ENCODE results near the gene PLPPR5.
A peak's percentile ranks its signal among the peaks of the same experiment; 100 is the strongest.
"Not testable (repeated sequence)": the region's sequence is repeated elsewhere in the genome, so short reads cannot be mapped to it uniquely, and the experiment has no call there.

Gene PLPPR5, protein sequence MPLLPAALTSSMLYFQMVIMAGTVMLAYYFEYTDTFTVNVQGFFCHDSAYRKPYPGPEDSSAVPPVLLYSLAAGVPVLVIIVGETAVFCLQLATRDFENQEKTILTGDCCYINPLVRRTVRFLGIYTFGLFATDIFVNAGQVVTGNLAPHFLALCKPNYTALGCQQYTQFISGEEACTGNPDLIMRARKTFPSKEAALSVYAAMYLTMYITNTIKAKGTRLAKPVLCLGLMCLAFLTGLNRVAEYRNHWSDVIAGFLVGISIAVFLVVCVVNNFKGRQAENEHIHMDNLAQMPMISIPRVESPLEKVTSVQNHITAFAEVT

DNA sequence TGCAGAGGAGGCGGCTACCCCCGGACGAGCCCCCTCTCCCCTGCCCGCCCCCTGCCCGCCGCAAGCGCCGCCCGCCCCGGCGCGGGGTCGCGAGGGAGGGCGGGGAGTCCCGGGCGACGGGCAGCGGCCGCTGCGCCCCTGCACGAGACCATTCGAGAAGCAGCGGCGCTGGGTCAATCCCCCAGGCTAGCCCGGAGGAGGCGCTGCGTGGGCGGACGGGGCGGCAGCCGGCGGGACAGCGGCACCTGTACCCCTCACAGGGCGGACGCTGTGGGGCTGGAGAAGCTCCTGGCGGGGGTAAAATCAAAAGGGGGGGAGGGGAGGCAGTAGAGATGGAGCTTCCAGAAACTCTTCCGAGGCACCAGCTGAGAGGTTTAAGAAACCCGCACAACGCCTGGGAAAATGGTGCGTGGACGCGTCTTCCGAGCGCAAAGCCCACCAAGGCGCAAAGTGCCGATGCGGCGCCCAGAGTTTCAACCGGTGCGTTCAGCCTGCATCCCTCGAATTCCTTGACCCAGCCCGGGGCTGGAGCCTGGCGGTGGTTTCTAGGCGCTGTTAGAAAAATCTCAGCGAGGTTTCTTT, at the start of gene PLPPR5:
TSS of gene PLPPR5 (minus strand) at position 1 of the 582 bp plus-strand sequence. CDS start 190 bp downstream, outside the sequence.
- TF ChIP-seq, protein P1, sequence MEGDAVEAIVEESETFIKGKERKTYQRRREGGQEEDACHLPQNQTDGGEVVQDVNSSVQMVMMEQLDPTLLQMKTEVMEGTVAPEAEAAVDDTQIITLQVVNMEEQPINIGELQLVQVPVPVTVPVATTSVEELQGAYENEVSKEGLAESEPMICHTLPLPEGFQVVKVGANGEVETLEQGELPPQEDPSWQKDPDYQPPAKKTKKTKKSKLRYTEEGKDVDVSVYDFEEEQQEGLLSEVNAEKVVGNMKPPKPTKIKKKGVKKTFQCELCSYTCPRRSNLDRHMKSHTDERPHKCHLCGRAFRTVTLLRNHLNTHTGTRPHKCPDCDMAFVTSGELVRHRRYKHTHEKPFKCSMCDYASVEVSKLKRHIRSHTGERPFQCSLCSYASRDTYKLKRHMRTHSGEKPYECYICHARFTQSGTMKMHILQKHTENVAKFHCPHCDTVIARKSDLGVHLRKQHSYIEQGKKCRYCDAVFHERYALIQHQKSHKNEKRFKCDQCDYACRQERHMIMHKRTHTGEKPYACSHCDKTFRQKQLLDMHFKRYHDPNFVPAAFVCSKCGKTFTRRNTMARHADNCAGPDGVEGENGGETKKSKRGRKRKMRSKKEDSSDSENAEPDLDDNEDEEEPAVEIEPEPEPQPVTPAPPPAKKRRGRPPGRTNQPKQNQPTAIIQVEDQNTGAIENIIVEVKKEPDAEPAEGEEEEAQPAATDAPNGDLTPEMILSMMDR (IDR thresholded peaks at IDR 0.05) = no peak
- H3K4me1 ChIP-seq = no peaks in the 10 kb centered on the region
- H2AFZ ChIP-seq = peak within 1 kb of the TSS; percentile 38
- no peak within 1 kb of the TSS for H3K9ac ChIP-seq
- H3K4me3 ChIP-seq (ENCODE audit: low read depth, low read length) = peak within 1 kb of the TSS; percentile 31
- H3K79me2 ChIP-seq = no peaks in the 10 kb centered on the region
- H3K4me2 ChIP-seq (ENCODE audit: low read length) = peak within 1 kb of the TSS; percentile 62
- no peaks in the 10 kb centered on the region for H3K9me3 ChIP-seq (ENCODE audit: control insufficient read depth, low read length)
- no peaks in the 10 kb centered on the region for H3K36me3 ChIP-seq (ENCODE audit: control insufficient read depth, insufficient read depth, low read length)
- H3K27me3 ChIP-seq (ENCODE audit: control insufficient read depth, insufficient read depth, low read length) = no peaks in the 10 kb centered on the region
- no peak within 1 kb of the TSS for H3K27ac ChIP-seq

DNA sequence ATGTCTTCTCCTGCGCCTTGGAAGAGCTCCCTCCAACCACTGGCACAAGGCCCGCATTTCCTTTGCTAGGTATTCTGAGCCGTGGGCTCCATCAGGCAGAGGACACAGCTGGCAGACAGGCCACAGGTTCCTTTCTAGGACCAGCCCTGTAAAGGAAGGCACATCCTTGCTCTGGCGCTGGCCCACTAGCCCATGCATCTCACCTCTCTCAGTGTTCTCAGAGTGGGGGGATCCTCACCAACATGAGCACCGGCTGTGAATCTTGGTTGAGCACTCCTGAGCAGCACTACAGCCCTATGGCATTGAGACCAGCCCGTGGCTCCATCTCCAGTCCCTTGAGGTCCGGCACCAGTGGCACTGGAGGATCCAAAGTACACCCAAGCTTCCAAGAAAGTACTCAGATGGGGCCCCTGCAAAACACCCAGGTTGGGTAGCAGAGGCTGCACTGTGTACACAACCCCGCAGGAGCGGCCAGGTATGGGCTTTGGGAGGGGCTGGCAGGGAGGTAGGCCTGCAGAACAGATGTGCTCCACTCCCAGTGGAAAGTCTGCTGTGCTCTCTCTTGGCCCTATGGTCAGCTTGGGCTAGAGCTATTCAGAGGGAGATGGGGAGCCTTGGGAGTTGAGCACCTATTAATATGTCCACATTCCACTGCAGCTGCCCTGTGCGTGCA, 47.1 kb upstream of the PLPPR5 start:
- Histone ChIP-seq H3K36me3 (ENCODE audit: control insufficient read depth, insufficient read depth, low read length) (no peaks in the 10 kb centered on the region), H3K9me3 (ENCODE audit: control insufficient read depth, low read length) (no peaks in the 10 kb centered on the region), H3K27me3 (ENCODE audit: control insufficient read depth, insufficient read depth, low read length) (no peaks in the 10 kb centered on the region), H3K9ac (no peak overlapping the region), H3K4me2 (ENCODE audit: low read length) (no peak overlapping the region), H3K27ac (no peak overlapping the region), H2AFZ (no peak overlapping the region), H3K4me3 (ENCODE audit: low read depth, low read length) (no peak overlapping the region), H3K4me1 (no peaks in the 10 kb centered on the region), H3K79me2 (no peaks in the 10 kb centered on the region)
- TF ChIP-seq, protein P1 (IDR thresholded peaks at IDR 0.05) = no peak

DNA sequence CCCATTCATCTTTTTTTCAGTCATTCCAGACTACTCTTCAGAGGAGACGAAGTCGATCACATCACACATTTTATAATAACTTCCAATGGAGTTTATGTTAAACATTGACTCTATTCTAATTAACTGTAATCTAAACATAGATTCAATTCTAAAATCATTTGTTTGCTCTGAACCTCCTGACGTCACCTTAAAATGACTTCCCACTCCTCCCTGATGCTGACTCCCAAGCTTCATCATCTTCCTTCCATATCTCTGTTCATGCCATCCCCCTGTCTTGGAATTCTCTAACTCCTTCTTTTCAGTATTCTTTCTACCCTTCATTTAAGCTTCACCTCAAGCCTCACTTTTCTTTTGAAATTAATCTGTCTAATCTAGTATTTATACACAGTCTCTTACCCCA, 45.1 kb upstream of the PLPPR5 start:
- no peaks in the 10 kb centered on the region for H3K36me3 ChIP-seq (ENCODE audit: control insufficient read depth, insufficient read depth, low read length)
- no peaks in the 10 kb centered on the region for H3K9me3 ChIP-seq (ENCODE audit: control insufficient read depth, low read length)
- H2AFZ ChIP-seq = no peak overlapping the region
- no peak overlapping the region for H3K9ac ChIP-seq
- H3K4me1 ChIP-seq = no peaks in the 10 kb centered on the region
- H3K4me2 ChIP-seq (ENCODE audit: low read length) = no peak overlapping the region
- no peak overlapping the region for H3K4me3 ChIP-seq (ENCODE audit: low read depth, low read length)
- no peaks in the 10 kb centered on the region for H3K79me2 ChIP-seq
- no peak overlapping the region for H3K27ac ChIP-seq
- TF ChIP-seq, protein P1 (IDR thresholded peaks at IDR 0.05) = no peak
- H3K27me3 ChIP-seq (ENCODE audit: control insufficient read depth, insufficient read depth, low read length) = no peaks in the 10 kb centered on the region

DNA sequence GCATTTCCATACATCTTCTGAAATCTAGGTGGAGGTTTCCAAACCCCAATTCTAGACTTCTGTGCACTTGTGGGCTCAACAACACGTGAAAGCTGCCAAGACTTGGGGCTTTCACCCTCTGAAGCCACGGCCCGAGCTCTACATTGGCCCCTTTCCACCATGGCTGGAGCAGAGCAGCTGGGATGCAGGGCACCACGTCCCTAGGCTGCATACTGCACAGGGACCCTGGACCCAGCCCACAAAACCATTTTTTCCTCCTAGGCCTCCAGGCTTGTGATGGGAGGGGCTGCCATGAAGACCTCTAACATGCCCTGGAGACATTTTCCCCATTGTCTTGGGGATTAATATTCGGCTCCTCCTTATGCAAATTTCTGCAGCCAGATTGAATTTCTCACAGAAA, 32.1 kb upstream of the PLPPR5 start:
- not testable (repeated sequence) for H3K36me3 ChIP-seq (ENCODE audit: control insufficient read depth, insufficient read depth, low read length); H3K9me3 ChIP-seq (ENCODE audit: control insufficient read depth, low read length); H3K4me3 ChIP-seq (ENCODE audit: low read depth, low read length); H3K4me1 ChIP-seq; H3K27ac ChIP-seq; H2AFZ ChIP-seq; H3K9ac ChIP-seq; H3K4me2 ChIP-seq (ENCODE audit: low read length); H3K79me2 ChIP-seq; H3K27me3 ChIP-seq (ENCODE audit: control insufficient read depth, insufficient read depth, low read length)

DNA sequence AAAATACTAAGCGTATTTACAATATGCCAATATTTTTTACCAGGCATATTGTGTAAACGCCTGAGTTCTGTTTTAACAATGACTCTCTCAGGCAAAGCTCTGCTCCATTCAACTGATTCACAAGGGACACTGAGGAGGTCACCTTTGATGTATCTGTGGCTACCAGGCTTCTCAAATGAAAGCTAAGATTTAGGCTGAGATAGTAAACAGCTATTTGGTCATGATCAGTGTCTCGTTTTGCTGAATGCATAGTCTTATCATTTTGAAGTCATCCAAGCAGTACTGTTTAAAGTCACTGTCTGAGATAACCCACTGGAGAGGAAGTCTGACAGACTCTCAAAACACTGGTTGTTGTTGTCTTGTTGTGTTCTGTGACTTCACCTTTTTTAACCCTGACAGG, 13.7 kb upstream of the PLPPR5 start:
- H3K27ac ChIP-seq = no peak overlapping the region
- H3K4me1 ChIP-seq = no peaks in the 10 kb centered on the region
- H3K79me2 ChIP-seq = no peaks in the 10 kb centered on the region
- no peak overlapping the region for H2AFZ ChIP-seq
- no peaks in the 10 kb centered on the region for H3K36me3 ChIP-seq (ENCODE audit: control insufficient read depth, insufficient read depth, low read length)
- no peak overlapping the region for H3K9ac ChIP-seq
- no peaks in the 10 kb centered on the region for H3K9me3 ChIP-seq (ENCODE audit: control insufficient read depth, low read length)
- no peak overlapping the region for H3K4me2 ChIP-seq (ENCODE audit: low read length)
- TF ChIP-seq, protein P1 (IDR thresholded peaks at IDR 0.05) = no peak
- no peaks in the 10 kb centered on the region for H3K27me3 ChIP-seq (ENCODE audit: control insufficient read depth, insufficient read depth, low read length)
- no peak overlapping the region for H3K4me3 ChIP-seq (ENCODE audit: low read depth, low read length)

All from parathyroid adenoma (tissue), 2 donors.